ENCODE data around the gene SEZ6. TPM values are rescaled to one million over a fixed set of nuclear protein-coding genes. Genes with fewer than 3 reads are reported as not detected.

The SEZ6 gene
- total and polyA plus RNA-seq, 10 of the 15 experiments (the other 5 are each of a cell fraction or from before 2014, with no cell fraction given): 0.05 to 0.87 (median 0.17) TPM; not detected in 4

DNA sequence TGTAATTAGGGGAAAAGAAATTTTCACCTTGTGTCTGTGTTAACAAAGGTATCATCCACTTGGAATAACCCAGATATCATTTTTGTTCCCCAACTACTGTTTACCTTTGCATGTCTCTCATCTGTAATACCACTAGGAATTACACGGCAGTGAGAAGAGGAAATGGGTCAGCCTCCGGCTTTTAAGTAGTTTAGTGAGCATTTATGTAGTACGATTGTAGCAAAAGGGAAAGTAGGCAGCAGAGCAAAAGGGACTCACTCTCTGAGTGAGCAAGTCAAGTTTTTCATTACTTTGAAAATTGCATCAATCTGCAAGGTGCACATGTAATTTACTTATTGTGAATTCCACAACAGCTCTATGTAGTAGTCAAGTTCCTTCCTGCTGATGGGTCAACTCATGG lies 65.7 kb downstream of the SEZ6 start:
- H3K4me3 ChIP-seq: no peak overlapping the region
- ATAC-seq: no peak
- CTCF ChIA-PET: no interaction called here
- RAD21 ChIA-PET (ENCODE audit: unreplicated experiment): interaction anchor here (0.6 kb wide), 1 partner anchor 177 kb away, joined by 3 read pairs; no protein-coding TSS in a partner anchor
- no peak overlapping the region for H3K9ac ChIP-seq (ENCODE audit: control insufficient read depth, insufficient read depth, low read length)
- no peak for FAIRE-seq
- no peaks in the 10 kb centered on the region for H3K27me3 ChIP-seq (replicated peaks in 1 of 2; ENCODE audit: control insufficient read depth in 2 of 2, insufficient read depth in 2 of 2, low read length in 1 of 2)
- peaks cover 0 to 21% of the 10 kb centered on the region in 2 experiments for H3K36me3 ChIP-seq (ENCODE audit: control insufficient read depth in 2 of 2, insufficient read depth in 2 of 2, low read length in 1 of 2)
- SMC1A ChIA-PET (ENCODE audit: uncharacterized antibody, unreplicated experiment): interaction anchor here (0.8 to 5.1 kb wide), 3 partner anchors 7 to 13 kb away, joined by 3 to 34 read pairs (median 3); no protein-coding TSS in a partner anchor
- TF ChIP-seq KAT2A (conservative IDR thresholded peaks at IDR 0.05; ENCODE audit: control insufficient read depth, low read depth, low read length): no peak
- TF ChIP-seq ZNF622 (IDR thresholded peaks at IDR 0.05): no peak
- TF ChIP-seq LARP7 (IDR thresholded peaks at IDR 0.05): no peak
- no peak for TF ChIP-seq FOS (IDR thresholded peaks at IDR 0.05; ENCODE audit: borderline replicate concordance, extremely low read depth, insufficient read length)
- TF ChIP-seq, protein P1, sequence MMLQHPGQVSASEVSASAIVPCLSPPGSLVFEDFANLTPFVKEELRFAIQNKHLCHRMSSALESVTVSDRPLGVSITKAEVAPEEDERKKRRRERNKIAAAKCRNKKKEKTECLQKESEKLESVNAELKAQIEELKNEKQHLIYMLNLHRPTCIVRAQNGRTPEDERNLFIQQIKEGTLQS (IDR thresholded peaks at IDR 0.05; ENCODE audit: borderline replicate concordance, extremely low read depth, low read depth, low read length): no peak
- TF ChIP-seq, protein P2, sequence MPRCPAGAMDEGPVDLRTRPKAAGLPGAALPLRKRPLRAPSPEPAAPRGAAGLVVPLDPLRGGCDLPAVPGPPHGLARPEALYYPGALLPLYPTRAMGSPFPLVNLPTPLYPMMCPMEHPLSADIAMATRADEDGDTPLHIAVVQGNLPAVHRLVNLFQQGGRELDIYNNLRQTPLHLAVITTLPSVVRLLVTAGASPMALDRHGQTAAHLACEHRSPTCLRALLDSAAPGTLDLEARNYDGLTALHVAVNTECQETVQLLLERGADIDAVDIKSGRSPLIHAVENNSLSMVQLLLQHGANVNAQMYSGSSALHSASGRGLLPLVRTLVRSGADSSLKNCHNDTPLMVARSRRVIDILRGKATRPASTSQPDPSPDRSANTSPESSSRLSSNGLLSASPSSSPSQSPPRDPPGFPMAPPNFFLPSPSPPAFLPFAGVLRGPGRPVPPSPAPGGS (IDR thresholded peaks at IDR 0.05; ENCODE audit: borderline replicate concordance, insufficient read depth, low read depth, low read length, poor library complexity, severe bottlenecking): no peak
- no peak for TF ChIP-seq SMC3 (IDR thresholded peaks at IDR 0.05; ENCODE audit: borderline replicate concordance, low read length)
- no peak for TF ChIP-seq KLF5 (IDR thresholded peaks at IDR 0.05; ENCODE audit: partially characterized antibody)
- no peak for TF ChIP-seq ZNF24 (IDR thresholded peaks at IDR 0.05)
- no peak for TF ChIP-seq RBBP5 (conservative IDR thresholded peaks at IDR 0.05)
- TF ChIP-seq NR2C1 (IDR thresholded peaks at IDR 0.05): no peak
- no peak for TF ChIP-seq MYC (IDR thresholded peaks at IDR 0.05; ENCODE audit: insufficient read depth, insufficient read length, insufficient replicate concordance, low read length, severe bottlenecking)
- no peak overlapping the region for H3K4me2 ChIP-seq (ENCODE audit: control insufficient read depth, insufficient read depth)
- H3K27ac ChIP-seq (ENCODE audit: control insufficient read depth, insufficient read depth): no peak overlapping the region
- no TSS peak for BruUV-seq (replicated peaks)
- peaks cover 83% of the 10 kb centered on the region for H3K79me2 ChIP-seq (ENCODE audit: control insufficient read depth, insufficient read depth, low read length)
- in situ Hi-C loops (cut with MboI): no loop called here
- no peaks in the 10 kb centered on the region for H4K20me1 ChIP-seq (ENCODE audit: control insufficient read depth, insufficient read depth)
- no peaks in the 10 kb centered on the region for H3K9me3 ChIP-seq (replicated peaks; ENCODE audit: control insufficient read depth, insufficient read depth, low read length)
- WGBS (ENCODE audit: insufficient coverage, insufficient replicate concordance, low lambda C conversion rate, missing lambda C conversion rate): 27% methylated on average over 3 of the region's 3 CpGs
- peaks cover 9% of the 10 kb centered on the region; the same call in 1 of the 2 replicates for H3K4me1 ChIP-seq (ENCODE audit: control insufficient read depth, insufficient read depth, low read length)
- POLR2A ChIA-PET: interaction anchor here (0.8 kb wide), 1 partner anchor 47 kb away, joined by 3 read pairs; no protein-coding TSS in a partner anchor
- intact Hi-C loops (cut with micrococcal nuclease; ENCODE audit: unreplicated experiment): no loop called here
- DNase-seq (ENCODE audit: low read depth, low spot score): no peak
- no peak overlapping the region for H2AFZ ChIP-seq (ENCODE audit: control insufficient read depth, low read depth, low read length)

Measured in GM12878 (cell line).